HT-29 (cell line): ENCODE data around the gene PAX6. TPM values are rescaled to one million over a fixed set of nuclear protein-coding genes. Genes with fewer than 3 reads are reported as not detected.

Experiments
- DNase-seq: peaks from one replicate; pipeline ENCODE4 v3.0.0-alpha.2; 2015; ENCODE audit warnings: low spot score
- total RNA-seq: library from RNA; depleted of rRNA; stranded (reverse); fragments of >200 nt; shearing (Covaris generic); gene quantifications from 2 replicates; pipeline ENCODE4 v1.2.3, GENCODE V29; 2014

PAX6 gene
- total RNA-seq, 1 experiment from 2014 or later = not detected

DNA sequence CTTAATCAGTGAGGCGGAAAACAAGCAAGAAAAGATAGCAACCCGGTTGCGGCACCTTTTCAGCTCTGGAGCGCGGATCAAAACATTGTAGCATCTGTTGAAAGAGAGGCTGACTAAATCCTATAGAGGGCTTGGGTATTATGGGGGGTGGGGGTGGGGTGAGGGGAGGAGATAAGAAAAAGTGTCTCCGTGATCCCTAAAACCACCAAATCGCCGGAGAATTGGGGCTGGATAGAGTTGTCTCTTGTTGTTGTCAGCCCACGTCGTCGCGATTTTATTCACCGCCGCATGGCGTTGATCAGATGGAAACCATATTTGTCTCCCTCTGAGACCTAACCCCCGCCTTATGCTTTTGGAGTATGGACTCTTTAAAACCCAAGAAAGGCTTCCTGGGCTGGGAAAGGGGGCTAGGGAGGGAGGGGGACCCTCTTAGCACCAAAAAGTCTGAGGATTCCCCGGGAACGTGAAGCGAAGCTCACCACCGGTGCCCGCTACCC lies 13.0 kb downstream of the PAX6 start:
- no peak for DNase-seq

DNA sequence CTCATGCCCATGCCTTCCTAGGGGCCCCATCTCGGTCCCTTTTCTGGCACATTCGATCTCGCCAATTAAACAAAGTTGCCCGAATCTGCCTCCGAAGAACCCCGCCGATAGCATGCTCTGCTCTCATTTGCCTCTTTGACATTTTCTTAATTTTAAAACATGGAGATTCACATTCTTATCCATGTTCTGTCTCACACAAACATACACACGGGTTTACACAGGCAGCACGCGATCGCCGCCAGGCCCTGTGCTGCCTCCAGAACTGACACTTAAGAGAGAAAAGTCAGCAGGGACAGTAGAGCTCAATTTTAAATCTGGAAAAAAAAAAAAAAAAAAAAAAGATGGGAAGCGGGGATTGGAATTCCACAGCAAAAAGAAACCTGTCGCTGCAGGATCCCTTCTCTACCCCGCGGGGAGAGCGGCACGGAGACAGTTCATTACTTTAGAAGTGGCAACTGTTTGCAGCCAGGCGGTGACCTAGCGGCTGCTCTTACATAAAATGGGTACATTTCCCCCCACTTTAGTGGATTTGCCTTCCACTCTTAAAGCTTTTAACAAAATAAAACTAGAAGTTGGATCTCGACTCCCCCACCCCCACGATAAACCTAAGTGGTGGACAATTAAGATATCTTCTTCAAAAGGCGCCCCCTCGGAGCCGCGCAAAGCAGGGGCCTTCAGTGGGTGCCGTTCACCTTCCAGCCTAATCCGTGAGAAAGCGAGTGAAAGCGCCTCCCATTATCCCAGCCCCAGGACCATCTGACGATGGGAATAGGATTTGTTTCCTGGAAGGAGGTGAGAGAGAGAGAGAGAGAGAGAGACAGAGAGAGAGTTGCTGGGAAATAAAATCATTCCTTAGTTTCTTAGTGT lies 13.7 kb downstream of the PAX6 start:
- DNase-seq = no peak

DNA sequence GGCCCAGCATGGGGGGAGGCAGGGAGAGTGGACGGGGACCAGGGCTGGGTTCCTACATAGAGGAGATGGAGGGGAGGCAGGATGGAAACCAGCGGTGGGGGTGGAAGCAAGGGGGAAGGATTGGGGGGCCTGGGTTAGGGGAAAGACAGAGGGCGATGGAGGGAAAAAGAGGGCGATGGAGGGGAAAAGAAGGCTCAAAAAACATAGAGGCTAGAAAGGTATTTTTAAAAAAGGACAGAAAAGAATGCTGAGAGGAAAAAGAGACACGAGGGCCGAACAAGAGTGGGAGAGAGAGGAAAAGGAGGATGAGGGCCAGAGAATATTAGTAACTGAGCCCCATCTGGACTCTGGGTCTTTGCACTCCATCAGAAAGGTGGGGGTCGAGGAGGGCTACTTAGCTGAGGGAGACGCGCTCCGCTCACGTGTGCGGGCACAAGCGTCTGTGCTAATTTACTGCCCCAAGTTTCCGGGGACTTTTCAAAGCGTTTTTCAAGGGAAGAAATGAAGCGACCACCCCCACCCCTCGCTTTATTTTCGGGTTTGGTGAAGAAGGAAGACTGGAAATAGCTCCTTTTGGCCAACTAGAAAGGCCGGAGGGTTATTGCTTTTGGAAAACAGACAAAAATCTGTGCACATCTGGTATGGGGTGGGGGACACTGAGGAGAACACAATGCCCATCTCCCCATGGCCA lies 14.5 kb downstream of the PAX6 start:
- no peak for DNase-seq

DNA sequence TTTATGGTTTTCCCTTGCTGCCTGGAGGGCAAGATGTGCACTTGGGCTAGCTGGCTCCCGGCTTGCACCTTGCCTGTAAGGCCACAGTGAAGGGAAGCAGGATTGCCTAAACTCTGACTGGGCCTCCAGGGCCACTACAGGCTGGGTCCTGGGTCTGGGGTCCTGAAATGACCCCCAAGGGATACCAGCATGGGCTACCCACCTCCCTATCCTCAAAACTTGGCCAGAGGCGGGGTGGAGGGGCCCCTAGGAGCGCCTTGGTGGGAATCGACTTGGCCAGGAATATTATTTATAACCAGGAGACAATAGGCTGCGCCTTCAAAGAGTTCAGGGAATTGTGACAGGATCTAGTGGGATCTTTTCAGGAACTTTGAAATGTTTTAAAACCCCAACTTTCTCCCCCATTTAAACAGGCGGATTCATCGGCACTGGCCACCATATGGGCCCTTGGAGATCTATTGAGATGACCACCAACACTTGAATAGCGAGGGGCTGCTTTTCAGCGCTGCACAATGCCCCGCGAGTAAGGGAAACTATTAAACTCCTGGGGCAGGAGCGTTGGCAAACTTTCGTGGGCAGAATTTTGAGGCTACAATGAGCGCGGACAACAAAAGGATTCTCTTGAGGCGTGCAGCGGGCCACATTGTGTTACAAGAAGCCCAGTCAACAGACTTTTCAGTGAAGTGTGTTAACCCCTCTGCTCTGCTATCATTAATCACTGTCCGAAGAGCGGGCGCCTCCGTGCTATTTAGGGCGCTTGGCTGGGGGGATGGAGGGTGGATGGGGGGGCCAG lies 15.2 kb downstream of the PAX6 start:
- DNase-seq = no peak

DNA sequence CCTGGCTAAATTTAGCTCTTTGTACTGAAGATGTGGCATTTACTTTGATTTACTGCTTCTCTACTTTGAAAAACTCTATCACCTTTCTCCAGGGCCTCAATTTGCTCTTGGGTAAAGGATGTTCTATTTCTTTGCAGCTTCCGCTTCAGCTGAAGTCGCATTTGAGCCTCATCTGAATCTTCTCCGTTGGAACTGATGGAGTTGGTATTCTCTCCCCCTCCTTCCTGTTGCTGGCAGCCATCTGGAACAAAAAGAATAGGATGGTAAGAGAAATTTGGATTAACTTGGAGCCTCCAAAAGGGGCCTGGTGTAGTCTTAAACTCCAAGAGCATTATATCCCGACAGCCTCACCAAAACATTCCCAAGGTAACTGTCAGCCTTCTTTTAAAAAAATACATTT lies 16.6 kb downstream of the PAX6 start:
- DNase-seq = no peak

DNA sequence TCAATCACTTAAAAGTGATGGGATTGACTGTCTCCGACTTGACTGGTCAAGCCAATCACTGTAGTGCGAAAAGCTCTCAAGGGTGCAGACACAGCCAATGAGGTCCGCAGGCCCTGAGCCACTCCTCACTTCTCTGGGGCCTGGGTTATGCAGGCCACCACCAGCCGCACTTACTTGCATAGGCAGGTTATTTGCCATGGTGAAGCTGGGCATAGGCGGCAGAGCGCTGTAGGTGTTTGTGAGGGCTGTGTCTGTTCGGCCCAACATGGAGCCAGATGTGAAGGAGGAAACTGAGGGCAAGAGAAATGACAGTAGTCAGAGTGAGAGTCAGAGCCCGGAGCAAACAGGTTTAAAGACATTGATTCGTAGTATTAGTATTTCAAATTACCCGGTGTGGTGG lies 17.9 kb downstream of the PAX6 start:
- no peak for DNase-seq

DNA sequence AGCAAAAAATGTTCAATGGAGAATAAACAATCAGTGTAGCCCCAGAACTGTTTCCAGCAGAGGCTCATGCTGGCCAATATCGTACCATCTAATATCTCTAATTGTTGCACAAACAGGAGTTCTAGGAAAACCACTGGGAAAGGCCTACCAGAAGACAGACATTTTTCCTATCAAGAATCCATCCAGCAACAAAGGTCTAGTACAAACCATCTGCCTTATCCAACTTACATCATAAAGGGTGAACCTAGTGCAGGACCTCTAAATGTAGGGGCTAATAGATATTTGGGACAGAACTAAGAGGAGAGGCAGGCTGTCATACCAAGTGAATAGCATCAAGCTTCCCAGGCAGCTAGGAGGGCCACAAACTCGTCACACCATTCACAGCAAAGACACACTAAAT lies 18.7 kb downstream of the PAX6 start:
- no peak for DNase-seq

DNA sequence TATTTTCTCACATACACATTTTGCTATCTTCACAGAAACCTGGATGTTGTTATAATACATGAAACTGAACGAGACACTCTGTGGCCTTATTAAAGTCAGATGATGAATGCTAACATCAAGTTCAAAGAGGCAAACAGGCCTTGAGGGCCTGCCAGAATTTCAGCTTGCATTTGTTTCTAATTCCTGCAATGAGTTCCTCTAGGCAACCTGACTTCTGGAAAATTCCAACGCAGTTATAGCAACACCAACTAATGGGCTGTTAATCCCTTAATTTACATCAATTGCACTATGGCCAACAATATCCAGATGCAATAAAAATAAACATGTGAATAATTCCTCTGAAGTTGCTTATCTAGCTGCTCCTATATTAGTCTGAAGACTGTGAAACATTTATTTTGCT lies 19.1 kb downstream of the PAX6 start:
- no peak for DNase-seq

DNA sequence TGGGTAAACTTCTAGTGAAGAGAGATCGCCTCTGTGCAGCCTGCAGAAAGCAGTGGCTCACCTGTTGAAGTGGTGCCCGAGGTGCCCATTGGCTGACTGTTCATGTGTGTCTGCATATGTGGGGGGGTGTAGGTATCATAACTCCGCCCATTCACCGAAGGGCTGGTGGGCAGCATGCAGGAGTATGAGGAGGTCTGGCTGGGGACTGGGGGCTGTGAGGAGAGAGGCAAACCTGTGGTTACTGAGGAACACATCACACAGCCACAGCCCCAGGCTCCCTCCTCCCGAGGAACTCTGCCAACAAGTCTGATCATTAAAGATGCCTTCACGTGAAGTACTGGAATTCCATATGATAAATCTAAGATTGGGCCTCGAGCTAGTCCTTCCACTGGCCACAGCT lies 20.5 kb downstream of the PAX6 start:
- no peak for DNase-seq

DNA sequence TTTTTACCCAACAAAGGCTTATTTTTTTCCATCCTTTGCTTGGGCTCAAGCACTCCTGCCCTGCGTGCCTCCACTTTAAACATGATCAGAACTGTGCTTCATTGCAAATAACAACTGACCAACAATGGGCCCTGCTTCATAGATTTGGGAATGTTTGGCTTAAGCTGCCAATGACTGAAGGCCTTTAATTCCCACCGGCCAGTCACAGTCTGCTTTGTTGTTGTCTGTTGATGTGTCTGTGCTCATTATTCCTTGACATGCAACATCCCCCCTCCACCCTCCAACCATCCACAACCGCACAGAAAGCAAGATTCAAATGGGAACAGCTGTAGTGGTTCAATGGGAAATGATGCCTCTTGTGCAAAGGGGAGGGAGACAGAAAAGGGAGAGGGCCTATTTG lies 23.0 kb downstream of the PAX6 start:
- no peak for DNase-seq

DNA sequence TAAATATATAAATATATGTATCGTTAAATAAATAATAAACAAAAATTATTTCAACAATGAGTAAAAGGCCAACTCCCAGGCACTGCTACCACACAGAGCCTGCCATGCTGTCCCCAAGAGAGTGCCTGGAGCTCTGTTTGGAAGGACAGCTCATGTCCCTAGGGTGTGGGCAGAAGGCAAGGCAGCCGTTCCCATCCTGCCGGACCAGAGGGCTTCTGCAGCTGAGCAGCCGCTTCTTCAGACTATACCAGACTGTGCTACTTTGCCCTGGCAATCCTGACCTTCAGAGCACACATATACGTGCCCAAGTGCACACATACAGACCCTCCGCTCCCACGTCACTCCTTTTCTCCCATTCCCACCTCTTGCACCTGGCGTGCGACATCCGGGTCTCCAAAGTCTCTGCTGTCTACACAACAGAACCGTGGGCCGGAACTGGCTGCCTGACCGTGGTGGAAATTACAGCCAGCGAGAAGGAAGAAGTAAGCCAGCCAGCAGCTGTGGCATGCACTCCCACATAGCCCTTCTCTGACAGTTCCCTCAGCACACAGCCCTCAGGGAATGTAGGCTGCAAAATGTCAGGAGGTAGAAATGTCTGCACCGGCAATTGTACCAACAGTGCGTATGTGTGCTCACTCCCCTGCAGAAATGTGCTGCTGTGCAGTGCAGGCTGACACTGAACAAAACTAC lies 24.0 kb downstream of the PAX6 start:
- no peak for DNase-seq

DNA sequence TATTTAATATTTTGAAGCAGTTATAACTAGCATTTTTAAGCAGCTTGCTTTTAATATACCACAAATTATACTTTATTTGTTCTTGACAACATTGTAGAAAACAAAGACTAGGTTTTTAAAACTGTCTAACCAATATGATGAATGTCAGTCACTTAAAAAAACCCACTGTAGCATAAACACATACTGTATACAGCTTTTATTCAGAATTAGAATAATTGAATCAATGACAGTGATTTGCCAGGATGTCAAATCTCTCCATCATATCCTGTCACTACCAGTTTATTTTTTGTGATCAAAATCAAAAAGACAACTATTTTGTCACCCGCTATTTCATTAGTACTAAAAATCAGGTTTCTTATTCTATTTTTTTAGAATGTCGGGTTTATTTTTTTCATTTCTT lies 26.5 kb downstream of the PAX6 start:
- no peak for DNase-seq

DNA sequence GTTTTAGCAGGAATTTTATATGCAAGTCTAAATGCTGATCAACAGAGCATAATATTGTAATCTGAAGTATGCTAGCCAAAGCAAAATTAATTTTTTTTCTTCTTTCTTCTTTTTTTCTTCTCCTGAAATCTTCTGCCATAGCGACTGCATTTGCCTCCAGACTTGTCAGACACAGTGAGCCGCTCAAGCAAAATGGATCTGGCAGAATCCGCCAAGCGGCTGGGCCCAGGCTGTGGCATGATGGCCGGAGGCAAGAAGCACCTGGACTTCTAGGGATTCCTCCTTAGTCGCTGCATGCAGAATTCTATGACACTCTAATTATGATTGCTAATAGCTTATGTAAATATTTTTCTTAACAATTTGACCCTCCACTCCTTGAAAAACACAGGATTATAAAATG lies 27.9 kb downstream of the PAX6 start:
- DNase-seq = no peak

DNA sequence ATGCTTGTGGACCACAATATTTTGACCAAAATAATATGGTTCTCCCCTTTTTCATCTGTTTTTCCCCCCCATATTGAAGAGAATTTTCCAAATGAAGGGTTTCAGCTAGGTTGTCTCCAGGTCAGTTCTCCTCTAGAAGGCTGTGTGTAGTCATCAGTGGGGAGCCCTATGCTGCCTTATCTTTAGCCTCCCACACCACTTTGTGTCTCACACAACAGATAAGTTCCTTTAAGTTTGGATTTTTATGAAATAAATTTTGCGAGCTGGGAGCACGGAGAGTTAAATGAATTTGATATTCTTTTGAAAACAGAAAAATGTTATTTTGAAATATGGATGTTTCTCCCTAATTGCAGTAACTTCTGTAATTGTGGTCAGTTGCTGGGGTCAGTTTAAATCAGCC lies 28.9 kb downstream of the PAX6 start:
- DNase-seq = no peak

DNA sequence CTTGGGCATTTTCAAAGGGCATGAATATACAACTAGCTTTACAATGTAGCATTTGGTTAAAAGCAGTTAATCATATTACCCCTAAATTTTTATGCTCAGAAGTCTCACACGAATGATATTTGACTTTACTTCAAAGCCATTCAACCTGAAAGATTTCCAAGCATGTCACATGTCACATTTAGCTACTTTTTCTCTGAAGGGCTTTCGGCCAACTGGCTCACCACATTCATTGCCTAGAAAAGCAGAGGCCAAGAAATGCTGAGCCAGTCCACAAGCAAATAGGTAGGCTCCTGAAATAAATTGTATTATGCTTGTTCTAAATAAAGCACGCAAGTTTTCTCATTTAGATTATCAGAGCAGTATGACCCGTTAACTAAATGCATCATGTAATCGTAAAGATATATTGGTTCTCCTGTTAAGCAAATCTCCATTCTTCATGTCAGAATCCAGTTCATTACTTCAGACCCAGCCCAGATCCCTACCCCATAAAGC lies 30.6 kb downstream of the PAX6 start:
- DNase-seq = no peak

DNA sequence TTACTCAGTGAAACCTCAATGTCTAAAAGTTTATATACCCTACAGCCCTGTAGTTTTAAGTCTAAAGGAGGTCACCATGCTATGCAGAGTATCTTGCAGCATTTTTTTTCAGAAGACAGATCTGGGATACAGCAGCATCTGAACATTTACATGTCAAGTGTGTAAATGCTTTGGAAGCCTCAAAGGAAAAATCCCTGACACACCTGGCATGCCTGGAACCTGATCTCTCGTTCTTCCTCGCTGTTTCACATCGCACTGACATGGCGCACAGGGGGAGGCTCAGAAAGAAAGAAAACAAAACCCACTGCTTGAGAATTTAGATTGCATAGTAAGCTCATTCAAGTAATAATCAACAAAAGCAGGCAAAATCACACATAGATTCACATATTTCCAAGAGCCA lies 31.0 kb downstream of the PAX6 start:
- no peak for DNase-seq

DNA sequence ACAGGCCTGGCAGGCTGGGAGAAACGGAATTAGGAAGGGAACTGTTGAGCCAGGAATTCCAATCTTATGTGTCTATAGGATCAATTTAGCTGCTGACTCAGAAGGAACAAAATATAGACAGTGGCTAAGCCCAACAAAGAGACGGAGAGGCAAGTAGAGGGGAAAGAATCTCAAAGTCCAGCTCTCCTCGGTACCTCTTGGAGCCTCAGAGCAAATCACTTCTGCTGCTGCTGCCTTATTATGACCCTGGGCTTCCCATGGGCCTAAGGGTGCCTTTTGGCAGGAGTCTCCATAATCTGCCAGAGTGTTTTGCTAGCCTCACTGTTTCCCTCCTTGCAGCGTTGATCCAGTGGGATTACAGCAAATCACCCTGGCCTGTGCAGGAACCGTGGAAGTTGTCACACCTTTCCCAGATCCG lies 31.7 kb downstream of the PAX6 start:
- no peak for DNase-seq

DNA sequence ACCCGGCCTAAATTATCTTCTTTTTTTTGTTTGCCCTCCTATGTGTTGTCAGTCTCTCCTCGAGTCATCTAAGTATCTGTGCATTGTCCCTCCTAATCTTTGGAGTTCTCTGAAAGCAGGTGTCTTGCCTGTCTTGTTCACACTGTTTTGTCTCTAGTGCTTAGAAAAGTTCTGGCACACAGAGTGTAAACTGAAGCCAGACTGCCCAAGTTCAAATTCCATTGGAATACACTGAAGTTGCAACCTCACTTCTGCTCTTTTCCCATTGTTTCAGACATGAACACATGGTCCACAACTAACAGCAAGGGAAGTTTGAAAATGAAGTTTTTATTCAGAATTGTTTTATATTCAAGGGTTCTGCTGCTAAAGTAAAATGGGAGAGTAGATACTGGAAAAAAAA lies 38.7 kb downstream of the PAX6 start:
- DNase-seq = no peak

DNA sequence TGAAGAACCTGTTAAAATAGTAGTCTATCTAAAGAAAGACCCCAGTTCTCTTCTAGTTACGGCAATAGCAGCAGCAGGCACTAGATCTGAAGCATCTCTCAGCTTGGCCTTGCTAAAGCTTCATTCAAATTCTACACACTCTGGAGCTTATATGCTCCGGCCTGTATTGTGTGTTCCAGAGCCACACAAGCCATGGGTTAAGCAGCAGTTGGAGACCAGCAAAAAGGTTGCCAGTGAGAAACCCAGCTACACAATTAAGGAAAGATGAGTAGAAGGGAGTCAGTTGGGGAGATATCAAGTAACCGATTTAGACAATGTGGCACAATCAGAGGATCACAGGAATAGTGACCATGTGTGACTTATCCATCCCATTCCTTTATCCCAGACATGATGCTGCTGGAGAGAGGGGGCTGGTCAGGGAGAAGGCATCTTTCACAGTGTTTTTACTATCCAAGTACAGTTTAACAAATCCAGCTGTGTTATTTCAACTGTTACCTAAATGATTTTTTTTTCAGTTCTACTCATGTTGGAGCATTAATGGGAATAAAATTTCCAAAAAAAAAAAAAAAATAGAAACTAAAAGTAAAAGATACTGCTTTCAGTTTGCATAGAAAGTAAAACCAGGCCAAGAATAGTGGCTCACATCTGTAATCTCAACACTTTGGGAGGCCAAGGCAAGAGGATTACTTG lies 41.0 kb downstream of the PAX6 start:
- no peak for DNase-seq

DNA sequence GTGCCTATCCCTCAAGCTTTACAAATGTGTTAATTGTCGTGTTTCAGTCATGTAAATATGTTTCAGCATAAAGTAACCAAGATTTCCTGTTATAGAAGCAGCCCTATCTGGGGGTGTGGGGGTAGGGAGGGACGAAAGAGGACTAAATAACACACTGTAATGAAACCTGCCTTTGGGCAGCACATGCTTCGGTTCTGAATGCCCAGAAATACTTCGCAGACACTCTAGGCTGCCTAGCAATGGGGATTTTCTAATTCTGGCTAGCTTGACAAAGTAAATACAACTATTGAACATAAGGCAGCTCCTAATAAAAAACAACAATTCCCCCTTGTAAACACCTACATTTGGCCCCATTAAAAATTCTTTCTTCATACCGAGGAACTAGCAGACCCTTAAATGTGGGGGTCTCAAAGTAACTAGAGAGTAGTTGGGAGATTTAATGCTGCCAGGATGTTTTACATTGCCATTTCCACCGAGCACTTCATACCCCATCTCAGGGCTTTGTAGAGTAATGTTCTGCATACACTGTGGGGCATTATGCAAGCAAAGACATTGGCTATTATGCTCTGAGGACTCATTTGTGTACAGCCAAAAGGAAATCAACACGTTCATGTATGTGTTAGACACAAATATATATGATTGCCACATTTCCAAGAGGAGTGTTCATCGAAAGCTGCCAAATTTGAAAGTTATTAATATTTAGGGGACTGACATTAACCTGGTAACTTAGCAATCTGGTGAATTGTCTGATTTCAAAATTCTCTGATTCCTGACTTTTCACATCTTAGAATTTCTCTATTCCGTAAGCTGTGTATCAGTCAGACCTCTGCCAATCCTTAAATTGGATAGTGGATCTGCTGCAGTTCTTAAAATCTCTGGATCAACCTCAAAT lies 42.1 kb downstream of the PAX6 start:
- DNase-seq = no peak
